ENCODE results near the gene TXLNA. TPM values are rescaled to one million over a fixed set of nuclear protein-coding genes. Genes with fewer than 3 reads are reported as not detected.

The TXLNA gene
- total RNA-seq, 1 experiment from 2014 or later, result 67.3 TPM

DNA sequence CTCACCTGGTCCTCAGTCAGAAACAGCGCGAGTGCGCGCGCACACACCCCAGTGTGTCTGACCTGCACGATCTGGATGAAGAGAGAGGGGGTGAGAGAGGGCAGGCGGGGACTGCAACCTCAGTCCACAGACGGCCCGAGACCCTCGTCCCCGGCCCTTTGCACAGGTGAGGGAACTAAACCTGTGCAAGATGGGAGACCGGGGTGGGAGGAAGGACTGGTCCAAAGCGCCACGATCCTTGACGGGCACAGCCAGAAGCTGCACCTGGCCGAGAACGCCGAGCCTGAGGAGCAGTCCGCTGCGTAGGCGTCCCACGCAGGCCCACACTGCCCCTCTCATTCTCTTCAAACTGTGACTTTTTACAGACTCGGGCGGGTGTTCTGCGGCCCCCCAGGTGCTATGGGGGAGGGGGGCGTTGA lies 25.5 kb downstream of the TXLNA start:
- peaks cover 14% of the 10 kb centered on the region for H3K27me3 Mint-ChIP-seq (ENCODE audit: low read depth)
- TF ChIP-seq, protein P1, sequence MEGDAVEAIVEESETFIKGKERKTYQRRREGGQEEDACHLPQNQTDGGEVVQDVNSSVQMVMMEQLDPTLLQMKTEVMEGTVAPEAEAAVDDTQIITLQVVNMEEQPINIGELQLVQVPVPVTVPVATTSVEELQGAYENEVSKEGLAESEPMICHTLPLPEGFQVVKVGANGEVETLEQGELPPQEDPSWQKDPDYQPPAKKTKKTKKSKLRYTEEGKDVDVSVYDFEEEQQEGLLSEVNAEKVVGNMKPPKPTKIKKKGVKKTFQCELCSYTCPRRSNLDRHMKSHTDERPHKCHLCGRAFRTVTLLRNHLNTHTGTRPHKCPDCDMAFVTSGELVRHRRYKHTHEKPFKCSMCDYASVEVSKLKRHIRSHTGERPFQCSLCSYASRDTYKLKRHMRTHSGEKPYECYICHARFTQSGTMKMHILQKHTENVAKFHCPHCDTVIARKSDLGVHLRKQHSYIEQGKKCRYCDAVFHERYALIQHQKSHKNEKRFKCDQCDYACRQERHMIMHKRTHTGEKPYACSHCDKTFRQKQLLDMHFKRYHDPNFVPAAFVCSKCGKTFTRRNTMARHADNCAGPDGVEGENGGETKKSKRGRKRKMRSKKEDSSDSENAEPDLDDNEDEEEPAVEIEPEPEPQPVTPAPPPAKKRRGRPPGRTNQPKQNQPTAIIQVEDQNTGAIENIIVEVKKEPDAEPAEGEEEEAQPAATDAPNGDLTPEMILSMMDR (conservative IDR thresholded peaks at IDR 0.05), result no peak

More for the DNA sequence above, 25.5 kb downstream of the TXLNA start:
- H3K36me3 Mint-ChIP-seq (ENCODE audit: insufficient read depth in 1 of 3, low read depth in 3 of 3), result peaks cover 0 to 14% (median 11%) of the 10 kb centered on the region in 3 experiments; a peak in 5 of 7 replicates
- no CpG with 5 or more reads among the region's 26 CpGs for WGBS (ENCODE audit: extremely low coverage, insufficient read length, low lambda C conversion rate)
- H3K27ac Mint-ChIP-seq, result no peak overlapping the region; a peak in 1 of 7 replicates
- Histone ChIP-seq H3K79me1 (ENCODE audit: insufficient read depth, low read depth, low read length, poor library complexity, severe bottlenecking) (no peaks in the 10 kb centered on the region), H3K4me2 (ENCODE audit: insufficient read depth, insufficient read length, low read length) (peak overlapping the region; percentile 58), H2BK15ac (ENCODE audit: low read depth, low read length) (no peak overlapping the region), H4K5ac (ENCODE audit: insufficient read length, low read depth, low read length) (no peak overlapping the region), H3K56ac (ENCODE audit: insufficient read length, low read depth, low read length) (no peak overlapping the region), H4K20me1 (ENCODE audit: control insufficient read depth, insufficient read depth, insufficient read length) (no peaks in the 10 kb centered on the region), H4K91ac (ENCODE audit: insufficient read length, low read depth, low read length) (no peak overlapping the region), H3K4ac (ENCODE audit: low read depth, low read length) (no peak overlapping the region), H3K9me3 (ENCODE audit: control insufficient read depth, low read depth, low read length) (no peaks in the 10 kb centered on the region), H3K18ac (ENCODE audit: insufficient read length, low read depth, low read length) (peak overlapping the region; percentile 9), H2AK5ac (ENCODE audit: insufficient read length, low read length) (no peak overlapping the region), H3K23me2 (ENCODE audit: insufficient read length, low read depth, low read length, poor library complexity, severe bottlenecking) (peaks cover 13% of the 10 kb centered on the region), H2BK120ac (ENCODE audit: low read depth, low read length, poor library complexity, severe bottlenecking) (no peak overlapping the region), H3K27ac (ENCODE audit: insufficient read length, low read depth, low read length) (no peak overlapping the region), H3K23ac (ENCODE audit: insufficient read length, low read depth, low read length) (no peak overlapping the region), H2BK12ac (ENCODE audit: insufficient read length, low read depth, low read length) (no peak overlapping the region), H3K9ac (ENCODE audit: extremely low read depth, insufficient read length, low read length) (no peak overlapping the region), H2AFZ (ENCODE audit: low read length) (no peak overlapping the region), H4K8ac (replicated peaks; ENCODE audit: insufficient read length, low read depth, low read length) (no peak overlapping the region), H2BK20ac (ENCODE audit: low read depth, low read length, poor library complexity, severe bottlenecking) (no peak overlapping the region), H3K4me1 (ENCODE audit: insufficient read depth, low read length) (peaks cover 4% of the 10 kb centered on the region; the same call in 1 of the 2 replicates), H2BK5ac (ENCODE audit: insufficient read length, low read length) (no peak overlapping the region), H3K27me3 (ENCODE audit: insufficient read depth, low read length) (no peaks in the 10 kb centered on the region; the same call in 1 of the 2 replicates), H3T11ph (ENCODE audit: low read length) (no peak overlapping the region), H3K79me2 (ENCODE audit: insufficient read depth, low read length) (no peaks in the 10 kb centered on the region), H3K14ac (ENCODE audit: insufficient read depth, low read length) (no peak overlapping the region)
- no peak for DNase-seq
- H3K4me1 Mint-ChIP-seq, result peaks cover 22 to 28% of the 10 kb centered on the region in 2 experiments
- H3K9me3 Mint-ChIP-seq, result no peaks in the 10 kb centered on the region
- H3K4me3 Mint-ChIP-seq, result peak overlapping the region; percentile 92 to 96

All from H9 (cell line).